Loucy (cell line): ENCODE results near the gene CABCOCO1.

Source experiments
- H2AFZ ChIP-seq: fragments of 200-600 bp; sonication (generic); 2 replicates; pipeline ENCODE4 v1.6.0; 2016; ENCODE audit warnings: antibody characterized with exemption, mild to moderate bottlenecking, low read length, moderate library complexity
- H3F3A ChIP-seq: fragments of 200-600 bp; 2 replicates; pipeline ENCODE4 v1.6.0; 2016; ENCODE audit warnings: antibody characterized with exemption, low read depth, mild to moderate bottlenecking
- H3K27me3 ChIP-seq: fragments of 200-600 bp; sonication (generic); 2 replicates; pipeline ENCODE4 v1.6.1; 2014; ENCODE audit warnings: low read length, mild to moderate bottlenecking; ENCODE audit not compliant: insufficient read depth, poor library complexity, severe bottlenecking
- H3K36me3 ChIP-seq: fragments of 200-600 bp; sonication (generic); 2 replicates; pipeline ENCODE4 v1.6.1; 2016; ENCODE audit warnings: low read length; ENCODE audit not compliant: insufficient read depth
- H3K4me1 ChIP-seq: fragments of 200-600 bp; sonication (generic); 2 replicates; pipeline ENCODE4 v1.5.1; 2014; ENCODE audit warnings: low read length, mild to moderate bottlenecking; ENCODE audit not compliant: insufficient read depth, poor library complexity, severe bottlenecking
- H3K4me2 ChIP-seq: fragments of 200-600 bp; sonication (generic); 2 replicates; pipeline ENCODE4 v1.6.0; 2014; ENCODE audit warnings: antibody characterized with exemption, low read length, low read depth, mild to moderate bottlenecking; ENCODE audit not compliant: poor library complexity, severe bottlenecking
- H3K4me3 ChIP-seq: fragments of 200-600 bp; sonication (generic); 2 replicates; pipeline ENCODE4 v1.5.1; 2014; ENCODE audit warnings: low read length, mild to moderate bottlenecking, mixed read lengths; ENCODE audit not compliant: poor library complexity, severe bottlenecking
- H3K79me2 ChIP-seq: fragments of 200-600 bp; sonication (generic); 2 replicates; pipeline ENCODE4 v1.6.1; 2014; ENCODE audit warnings: low read length; ENCODE audit not compliant: insufficient read depth
- H3K9ac ChIP-seq: fragments of 200-600 bp; sonication (generic); 2 replicates; pipeline ENCODE4 v1.6.0; 2014; ENCODE audit warnings: mild to moderate bottlenecking, low read depth, low read length, moderate library complexity; ENCODE audit not compliant: poor library complexity, severe bottlenecking
- H3K9me2 ChIP-seq: fragments of 200-600 bp; sonication (generic); replicated peaks from 2 replicates; pipeline ENCODE4 v1.6.1; 2016; ENCODE audit warnings: low read depth, low read length, mixed read lengths
- H3K9me3 ChIP-seq: fragments of 200-600 bp; sonication (generic); 2 replicates; pipeline ENCODE4 v1.6.1; 2014; ENCODE audit warnings: mild to moderate bottlenecking, antibody characterized with exemption, low read length, low read depth; ENCODE audit not compliant: insufficient read depth
- H4K20me1 ChIP-seq: fragments of 200-600 bp; sonication (generic); 2 replicates; pipeline ENCODE4 v1.6.0; 2014; ENCODE audit warnings: antibody characterized with exemption, low read length, mild to moderate bottlenecking; ENCODE audit not compliant: insufficient read depth, poor library complexity, severe bottlenecking
- EZH2phosphoT487 ChIP-seq: fragments of 200-600 bp; IDR thresholded peaks from 2 replicates; pipeline ENCODE4 v1.6.1; 2018; ENCODE audit warnings: antibody characterized with exemption, mild to moderate bottlenecking, moderate library complexity, borderline replicate concordance
- TF ChIP-seq, protein P1 (sequence below): fragments of 200-600 bp; sonication (generic); conservative IDR thresholded peaks from 2 replicates; pipeline ENCODE4 v1.5.1; 2014; ENCODE audit warnings: mild to moderate bottlenecking, antibody characterized with exemption, low read length

CABCOCO1 gene

DNA sequence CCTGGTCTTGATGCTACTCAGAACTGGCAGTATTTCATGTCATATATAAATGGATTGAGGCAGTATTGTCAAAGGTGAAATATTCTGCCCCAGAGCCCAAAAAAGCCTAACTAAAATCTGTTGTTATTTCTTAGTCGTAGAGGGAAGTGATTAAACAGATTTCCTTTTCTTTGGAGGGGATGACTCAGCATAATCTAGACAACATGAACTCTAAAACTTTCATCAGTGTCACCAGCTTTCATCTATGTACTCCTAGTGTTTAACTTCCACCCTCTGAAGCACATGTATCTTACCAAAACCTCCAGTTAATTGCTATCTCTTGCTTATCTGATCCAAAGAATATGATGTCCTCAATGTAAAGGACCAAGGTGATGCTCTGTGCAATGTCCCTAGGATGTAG is 141.7 kb downstream of the CABCOCO1 start:
- Histone ChIP-seq H3K4me3 (no peak overlapping the region), H4K20me1 (no peaks in the 10 kb centered on the region), H3K9ac (no peak overlapping the region), H3F3A (no peaks in the 10 kb centered on the region), H3K79me2 (no peaks in the 10 kb centered on the region), H3K4me2 (no peak overlapping the region), H2AFZ (no peak overlapping the region), H3K9me3 (no peaks in the 10 kb centered on the region), H3K36me3 (no peaks in the 10 kb centered on the region), H3K27me3 (no peaks in the 10 kb centered on the region), H3K4me1 (peaks cover 14% of the 10 kb centered on the region), H3K9me2 (no peaks in the 10 kb centered on the region)
- no peak for TF ChIP-seq EZH2phosphoT487
- TF ChIP-seq, protein P1, sequence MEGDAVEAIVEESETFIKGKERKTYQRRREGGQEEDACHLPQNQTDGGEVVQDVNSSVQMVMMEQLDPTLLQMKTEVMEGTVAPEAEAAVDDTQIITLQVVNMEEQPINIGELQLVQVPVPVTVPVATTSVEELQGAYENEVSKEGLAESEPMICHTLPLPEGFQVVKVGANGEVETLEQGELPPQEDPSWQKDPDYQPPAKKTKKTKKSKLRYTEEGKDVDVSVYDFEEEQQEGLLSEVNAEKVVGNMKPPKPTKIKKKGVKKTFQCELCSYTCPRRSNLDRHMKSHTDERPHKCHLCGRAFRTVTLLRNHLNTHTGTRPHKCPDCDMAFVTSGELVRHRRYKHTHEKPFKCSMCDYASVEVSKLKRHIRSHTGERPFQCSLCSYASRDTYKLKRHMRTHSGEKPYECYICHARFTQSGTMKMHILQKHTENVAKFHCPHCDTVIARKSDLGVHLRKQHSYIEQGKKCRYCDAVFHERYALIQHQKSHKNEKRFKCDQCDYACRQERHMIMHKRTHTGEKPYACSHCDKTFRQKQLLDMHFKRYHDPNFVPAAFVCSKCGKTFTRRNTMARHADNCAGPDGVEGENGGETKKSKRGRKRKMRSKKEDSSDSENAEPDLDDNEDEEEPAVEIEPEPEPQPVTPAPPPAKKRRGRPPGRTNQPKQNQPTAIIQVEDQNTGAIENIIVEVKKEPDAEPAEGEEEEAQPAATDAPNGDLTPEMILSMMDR, result no peak

- Histone ChIP-seq H3K9ac (no peak overlapping the region), H3K9me3 (no peaks in the 10 kb centered on the region), H3K36me3 (no peaks in the 10 kb centered on the region), H3K27me3 (no peaks in the 10 kb centered on the region), H3K9me2 (no peaks in the 10 kb centered on the region), H3F3A (no peaks in the 10 kb centered on the region), H4K20me1 (no peaks in the 10 kb centered on the region), H3K4me1 (peaks cover 14% of the 10 kb centered on the region), H3K4me3 (no peak overlapping the region), H2AFZ (no peak overlapping the region), H3K79me2 (no peaks in the 10 kb centered on the region), H3K4me2 (no peak overlapping the region)
- TF ChIP-seq, protein P1, result no peak
- TF ChIP-seq EZH2phosphoT487, result no peak
These were observed 142.4 kb downstream of the CABCOCO1 start for GRCh38 chr10:61805091-61805490.

DNA sequence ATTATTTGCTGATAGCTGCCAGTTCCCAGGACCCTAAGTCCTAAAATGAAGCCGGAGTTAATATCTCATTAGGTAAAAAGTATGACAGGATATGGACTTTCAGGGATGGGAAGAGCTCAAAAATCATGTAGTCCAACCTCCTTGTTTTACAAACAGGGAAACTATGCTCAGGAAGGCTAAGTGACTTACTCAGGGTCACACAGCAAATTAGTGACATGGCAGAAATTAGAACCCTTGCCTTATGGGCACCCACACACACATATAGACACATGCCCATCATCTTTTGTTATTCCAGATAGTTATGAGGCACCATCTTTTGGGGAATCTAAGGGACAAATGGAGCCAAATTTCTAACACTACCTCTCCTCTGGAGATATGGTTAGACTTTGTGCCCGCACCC is 147.5 kb downstream of the CABCOCO1 start:
- peaks cover 19% of the 10 kb centered on the region for H3K4me1 ChIP-seq
- no peak overlapping the region for H2AFZ ChIP-seq
- H3K36me3 ChIP-seq, result no peaks in the 10 kb centered on the region
- H3K79me2 ChIP-seq, result no peaks in the 10 kb centered on the region
- H3K4me3 ChIP-seq, result no peak overlapping the region
- no peak overlapping the region for H3K9ac ChIP-seq
- H3K4me2 ChIP-seq, result no peak overlapping the region
- no peaks in the 10 kb centered on the region for H4K20me1 ChIP-seq
- no peaks in the 10 kb centered on the region for H3K9me2 ChIP-seq
- no peaks in the 10 kb centered on the region for H3K9me3 ChIP-seq
- no peak for TF ChIP-seq EZH2phosphoT487
- TF ChIP-seq, protein P1, result no peak
- H3F3A ChIP-seq, result no peaks in the 10 kb centered on the region
- H3K27me3 ChIP-seq, result no peaks in the 10 kb centered on the region
